NCI-H774 (cell line): Measurements from ENCODE around the gene SLC16A5.
"Not testable (repeated sequence)": the region's sequence is repeated elsewhere in the genome, so short reads cannot be mapped to it uniquely, and the experiment has no call there.

Experiments
- DNase-seq: peaks from one replicate; lab custom pipeline; 2025; lab: John Stamatoyannopoulos, UW

Gene SLC16A5

DNA sequence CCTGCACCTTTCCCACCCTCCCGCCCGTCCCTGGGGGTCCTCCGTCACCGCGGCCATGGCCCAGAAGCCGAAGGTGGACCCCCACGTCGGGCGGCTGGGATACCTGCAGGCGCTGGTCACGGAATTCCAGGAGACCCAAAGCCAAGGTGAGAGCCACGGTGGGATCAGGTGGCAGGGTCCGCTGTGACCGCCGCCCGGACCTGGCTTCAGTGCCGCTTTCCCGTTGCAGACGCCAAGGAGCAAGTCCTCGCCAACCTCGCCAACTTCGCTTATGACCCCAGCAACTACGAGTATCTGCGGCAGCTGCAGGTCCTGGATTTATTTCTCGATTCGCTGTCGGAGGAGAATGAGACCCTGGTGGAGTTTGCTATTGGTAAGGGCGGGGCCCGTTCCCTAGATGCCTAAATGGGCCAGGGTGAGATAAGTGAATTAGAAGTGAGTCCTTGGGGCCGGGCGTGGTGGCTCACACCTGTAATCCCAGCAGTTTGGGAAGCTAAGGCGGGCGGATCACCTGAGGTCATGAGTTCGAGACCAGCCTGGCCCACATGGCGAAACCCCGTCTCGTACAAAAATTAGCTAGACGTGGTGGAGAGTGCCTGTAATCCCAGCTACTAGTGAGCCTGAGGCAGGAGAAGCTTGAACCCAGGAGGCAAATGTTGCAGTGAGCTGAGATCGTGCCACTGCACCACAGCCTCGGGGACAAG is 22.6 kb downstream of the SLC16A5 start:
- DNase-seq, result peak; percentile 29

DNA sequence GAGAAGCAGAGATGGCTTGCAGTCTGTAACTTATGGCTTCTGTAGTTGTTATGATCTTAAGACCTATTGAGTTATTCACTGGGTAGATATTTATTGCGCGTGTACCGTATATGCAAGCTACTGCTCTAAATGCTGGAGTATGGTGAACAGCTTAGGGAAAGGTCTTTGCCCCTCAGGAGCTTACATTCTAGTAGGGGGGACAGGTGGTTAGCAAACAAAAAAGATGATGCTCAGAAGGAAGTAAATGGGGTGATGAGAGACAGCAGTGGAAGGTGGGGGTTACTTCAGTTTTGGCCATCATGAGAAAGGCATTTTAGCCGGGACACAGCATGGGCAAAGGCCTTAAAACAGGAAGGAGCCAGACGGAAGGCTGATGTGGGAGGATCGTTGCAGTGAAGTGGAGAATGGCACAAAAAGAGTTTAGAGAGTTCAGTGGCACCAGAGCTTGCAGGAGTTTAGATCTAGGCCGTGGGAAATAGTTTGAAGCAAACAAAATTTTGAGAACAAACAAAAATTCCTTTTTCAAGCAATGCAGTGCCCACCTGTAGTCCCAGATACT is 24.1 kb downstream of the SLC16A5 start:
- DNase-seq, result no peak

DNA sequence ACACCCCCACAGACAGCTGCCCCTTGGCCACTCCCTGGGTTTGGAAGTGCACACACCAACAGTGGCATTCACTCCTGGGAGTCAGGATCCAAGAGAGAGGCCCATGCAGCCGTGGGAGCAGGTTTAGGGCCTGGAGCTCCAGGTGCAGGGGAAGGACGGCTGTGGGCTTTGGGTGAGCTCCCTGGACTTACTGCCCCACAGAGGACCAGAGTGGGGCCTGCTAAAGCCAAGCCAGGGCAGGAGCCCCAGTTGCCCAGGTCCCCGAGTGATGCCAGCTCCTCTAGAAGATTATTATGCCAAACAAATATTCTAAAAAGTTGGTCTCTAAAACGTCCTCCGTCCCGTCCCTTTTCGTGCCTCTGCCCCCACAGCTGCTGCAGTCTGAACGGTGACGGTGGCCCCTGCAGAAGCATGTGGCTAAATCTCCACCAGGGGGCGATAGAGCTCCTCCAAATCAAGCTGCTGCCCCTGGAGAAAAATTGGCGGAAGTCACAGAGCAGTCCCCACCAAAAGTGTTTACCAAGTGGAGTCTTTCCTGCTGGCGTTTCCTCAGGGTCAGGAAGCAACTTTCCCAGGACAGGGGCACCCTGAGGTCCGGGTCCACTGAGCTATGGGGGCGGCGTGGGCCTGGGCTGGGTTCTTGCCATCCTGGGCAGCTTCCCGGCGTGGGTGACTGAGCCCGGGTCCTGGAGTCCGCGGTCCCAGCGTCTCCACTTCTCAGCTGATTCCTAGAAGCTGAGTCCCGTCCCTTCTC is 26.2 kb downstream of the SLC16A5 start:
- DNase-seq, result peak; percentile 88

DNA sequence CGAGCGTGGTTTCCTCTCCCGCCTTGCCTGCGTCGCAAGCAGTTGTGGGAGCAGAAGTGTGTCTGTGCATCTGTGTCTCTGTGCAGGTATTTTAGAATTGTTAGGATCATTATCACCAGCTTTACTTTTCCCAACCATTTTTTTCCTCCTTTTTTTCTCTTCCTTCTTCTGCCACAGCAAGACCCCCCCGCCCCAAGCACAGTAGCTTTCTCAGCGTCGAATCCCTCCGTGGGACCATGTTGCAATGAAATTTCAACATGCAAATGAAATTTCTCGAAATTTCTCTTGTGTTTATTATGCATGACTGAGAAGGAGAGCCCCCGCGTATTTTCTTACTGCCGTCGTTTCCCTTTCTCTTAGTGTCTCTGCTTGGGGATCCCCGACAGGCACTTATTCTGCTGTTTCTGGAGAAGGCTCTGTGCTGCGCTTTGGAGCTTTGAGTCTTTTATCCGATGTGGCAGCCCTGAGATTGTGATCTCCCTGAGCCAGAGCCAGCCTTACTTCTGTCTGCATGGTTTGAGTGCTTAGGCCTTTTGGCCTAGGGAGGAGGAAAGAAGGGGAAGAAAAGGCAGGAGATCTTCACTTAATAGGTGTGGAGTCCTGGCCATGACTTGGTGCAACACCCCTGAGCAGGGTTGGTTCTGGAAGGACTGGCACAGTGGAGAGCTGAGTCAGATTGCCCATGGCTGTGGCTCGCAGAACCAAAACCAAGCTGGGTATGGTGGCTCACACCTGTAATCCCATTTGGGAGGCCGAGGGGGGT is 27.0 kb downstream of the SLC16A5 start:
- DNase-seq, result no peak

DNA sequence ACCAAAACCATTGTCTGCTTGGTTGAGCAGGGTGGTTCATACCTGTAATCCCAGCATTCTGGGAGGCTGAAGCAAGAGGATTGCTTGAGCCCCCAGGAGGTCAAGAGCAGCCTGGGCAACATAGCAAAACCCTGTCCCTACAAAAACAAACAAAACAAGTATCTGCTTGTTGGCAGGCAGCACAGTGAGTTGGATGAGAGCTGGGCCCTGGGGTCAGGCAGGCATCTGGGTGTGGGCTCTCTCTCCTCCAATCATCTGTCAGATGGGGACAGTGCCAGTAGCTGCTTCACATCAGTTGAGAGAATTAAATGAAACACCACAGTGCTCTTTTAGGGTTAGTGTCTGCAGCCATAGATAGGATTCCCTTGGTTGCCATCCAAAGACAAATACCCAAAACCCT is 27.8 kb downstream of the SLC16A5 start:
- DNase-seq, result no peak

DNA sequence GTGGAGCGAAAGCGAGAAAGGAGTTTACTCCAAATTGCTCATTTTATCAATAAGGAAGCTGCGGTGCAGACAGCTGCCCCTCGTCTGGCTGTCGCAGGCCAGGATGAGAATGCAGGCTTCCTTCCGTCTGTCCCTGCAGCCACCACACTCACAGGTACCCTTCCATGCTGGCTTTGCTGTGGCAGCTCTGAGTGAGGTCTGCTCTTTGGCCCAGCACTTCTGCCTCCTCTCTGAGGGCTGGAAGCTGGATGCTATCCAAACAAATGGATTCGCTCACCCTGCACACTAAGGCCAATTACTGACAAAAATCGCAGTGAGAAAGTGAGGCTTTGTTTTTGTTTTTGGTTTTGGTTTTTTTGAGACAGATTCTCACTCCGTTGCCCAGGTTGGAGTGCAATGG is 29.0 kb downstream of the SLC16A5 start:
- DNase-seq, result no peak

DNA sequence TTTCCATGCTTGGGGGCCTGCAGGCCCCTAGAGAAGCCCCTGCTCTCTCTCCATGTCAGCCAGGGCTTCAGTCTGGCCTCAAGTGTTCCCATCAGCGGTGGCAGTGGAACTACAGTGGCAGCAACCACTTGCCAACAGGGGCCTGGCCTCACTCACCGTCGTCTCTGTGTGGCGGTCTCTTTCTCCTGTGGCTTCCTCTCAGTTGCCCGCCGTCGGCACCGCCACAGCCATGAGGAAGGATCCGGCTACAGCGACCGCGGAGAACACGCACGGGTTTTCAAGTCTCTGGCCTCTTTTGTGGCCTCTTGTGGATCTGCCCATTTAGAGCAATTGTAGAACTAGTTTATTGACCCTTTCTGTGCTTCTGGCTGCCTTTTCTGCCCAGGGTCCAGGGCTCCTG is 30.6 kb downstream of the SLC16A5 start:
- DNase-seq, result no peak

DNA sequence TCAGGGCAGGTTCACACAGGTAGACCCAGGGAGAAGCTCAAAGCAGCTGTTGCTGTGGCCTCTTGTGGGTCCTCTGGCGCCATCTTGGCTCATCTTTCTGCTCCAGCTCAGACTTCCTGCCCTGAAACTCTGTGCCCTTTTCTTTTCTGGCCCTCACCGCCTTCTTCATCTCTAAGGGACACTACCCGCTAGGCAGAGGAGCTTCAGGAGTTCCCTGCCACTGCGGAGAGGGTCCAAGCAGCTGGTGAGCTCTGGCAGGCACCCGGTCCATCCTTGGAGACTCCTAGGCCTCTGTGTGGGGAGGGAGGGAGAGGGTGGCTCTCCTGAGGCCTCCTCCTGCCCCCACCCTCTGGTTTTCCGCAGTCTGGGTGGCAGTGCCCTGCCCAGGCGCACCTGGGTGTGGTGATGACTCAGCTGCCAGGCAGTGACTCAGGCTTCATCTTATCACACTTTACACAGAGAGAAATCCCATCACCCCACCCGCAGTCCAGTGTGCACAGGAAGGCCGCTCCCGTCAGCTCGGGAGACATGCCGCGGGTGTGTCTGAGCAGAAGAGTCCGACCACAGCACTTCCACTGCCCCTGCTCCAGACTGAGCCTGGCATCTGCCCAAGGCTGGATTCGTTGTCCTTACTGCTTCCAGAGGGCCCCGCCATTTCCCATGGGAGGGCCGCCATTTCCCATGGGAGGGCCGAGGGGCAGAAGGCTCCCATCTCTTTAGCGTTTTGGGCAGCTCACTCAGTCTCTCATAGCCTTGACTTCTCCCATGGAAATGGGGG is 36.5 kb downstream of the SLC16A5 start:
- peak; percentile 62 for DNase-seq

DNA sequence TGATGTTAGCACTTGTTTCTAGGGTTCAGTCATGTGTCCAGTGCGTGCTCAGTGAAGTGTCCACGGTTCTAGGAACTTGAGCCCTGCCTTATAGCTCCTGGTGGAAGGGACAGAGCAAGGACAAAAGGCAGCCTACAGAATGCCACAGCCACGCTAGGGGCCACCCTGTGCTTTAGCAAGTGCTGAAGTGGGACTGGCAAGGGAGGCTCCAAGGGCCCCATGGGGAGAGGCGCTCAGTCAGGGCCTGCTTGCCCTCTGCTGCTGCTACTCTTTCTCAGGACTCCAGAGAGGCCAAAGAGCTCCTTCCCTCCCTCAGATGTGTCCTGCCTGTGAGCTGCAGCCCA is 37.0 kb downstream of the SLC16A5 start:
- DNase-seq, result no peak

DNA sequence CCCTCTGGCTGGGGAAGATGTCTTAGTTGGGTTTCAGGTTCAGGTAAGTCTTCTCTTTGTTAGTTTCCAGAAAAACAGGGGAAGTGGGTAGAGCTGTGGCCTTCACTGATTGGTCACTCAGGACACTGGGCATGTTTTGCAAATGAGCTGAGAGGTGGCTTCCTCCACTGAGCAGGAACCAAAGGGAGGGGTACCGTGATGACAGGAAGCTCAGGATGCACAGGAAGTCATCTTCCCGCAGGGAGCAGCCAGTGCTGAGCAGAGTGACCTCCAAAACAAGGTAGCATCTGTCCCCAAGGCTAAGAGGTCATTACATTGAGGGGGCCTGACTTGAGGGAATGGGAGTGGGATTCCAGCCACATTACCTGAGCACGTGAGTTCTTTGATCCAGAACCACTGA is 38.2 kb downstream of the SLC16A5 start:
- no peak for DNase-seq

DNA sequence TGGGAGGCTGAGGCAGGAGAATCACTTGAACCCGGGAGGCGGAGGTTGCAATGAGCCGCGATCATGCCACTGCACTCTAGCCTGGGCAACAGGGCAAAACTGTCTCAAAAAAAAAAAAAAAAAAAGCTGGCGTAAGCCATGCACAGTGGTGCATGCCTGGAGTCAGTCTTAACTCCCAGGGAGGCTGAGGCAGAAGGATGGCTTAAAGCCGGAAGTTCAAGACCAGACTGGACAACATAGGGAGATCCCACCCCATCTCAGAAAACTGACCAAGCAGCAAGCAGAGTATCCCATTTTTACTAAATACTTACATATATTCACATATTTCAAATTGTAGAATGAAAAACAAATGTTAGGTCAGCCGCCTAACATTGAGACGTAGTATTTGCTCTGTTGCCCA is 39.2 kb downstream of the SLC16A5 start:
- no peak for DNase-seq

DNA sequence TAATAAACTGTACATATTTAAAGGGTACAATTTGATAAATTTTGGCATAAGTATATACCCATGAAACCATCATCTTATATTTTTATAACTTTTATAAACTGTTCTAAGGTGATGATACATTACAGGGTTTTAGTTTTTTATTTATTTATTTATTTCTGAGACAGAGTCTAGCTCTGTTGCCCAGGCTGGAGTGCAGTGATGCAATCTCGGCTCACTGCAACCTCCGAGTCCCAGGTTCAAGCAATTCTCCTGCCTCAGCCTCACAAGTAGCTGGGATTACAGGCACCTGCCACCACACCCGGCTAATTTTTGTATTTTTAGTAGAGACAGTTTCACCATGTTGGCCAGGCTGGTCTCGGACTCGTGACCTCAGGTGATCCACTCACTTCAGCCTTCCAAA is 40.2 kb downstream of the SLC16A5 start:
- DNase-seq, result not testable (repeated sequence)

DNA sequence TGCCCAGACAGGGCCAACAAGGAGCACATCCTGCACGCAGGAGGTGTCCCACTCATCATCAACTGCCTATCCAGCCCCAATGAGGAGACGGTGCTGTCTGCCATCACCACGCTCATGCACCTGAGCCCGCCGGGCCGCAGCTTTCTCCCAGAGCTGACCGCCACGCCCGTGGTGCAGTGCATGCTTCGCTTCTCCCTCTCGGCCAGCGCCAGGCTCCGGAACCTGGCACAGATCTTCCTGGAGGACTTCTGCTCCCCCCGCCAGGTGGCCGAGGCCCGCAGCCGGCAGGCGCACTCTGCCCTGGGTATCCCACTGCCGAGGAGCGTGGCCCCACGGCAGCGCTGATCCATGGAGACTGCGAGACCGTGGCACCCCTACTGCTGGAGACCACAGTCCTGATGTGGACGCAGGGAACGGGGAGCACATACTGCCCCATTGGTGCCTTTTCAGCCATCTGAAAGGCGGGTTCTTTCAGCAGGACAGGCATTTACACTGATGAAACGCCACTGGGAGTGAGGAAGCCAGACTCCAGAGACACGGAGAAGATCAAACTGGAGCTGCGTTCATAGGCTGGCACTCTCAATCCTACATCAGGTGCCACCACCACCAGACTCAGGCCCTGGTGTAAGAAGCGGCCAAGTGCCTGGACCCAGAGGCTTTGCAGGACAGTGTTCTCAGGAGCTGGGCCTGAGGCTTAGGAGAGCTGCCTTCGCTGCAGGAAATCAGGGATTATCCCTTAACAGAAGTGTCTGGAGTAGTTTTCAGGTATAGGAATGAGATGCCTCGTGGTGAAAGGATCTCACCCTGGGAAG is 41.1 kb downstream of the SLC16A5 start:
- no peak for DNase-seq

DNA sequence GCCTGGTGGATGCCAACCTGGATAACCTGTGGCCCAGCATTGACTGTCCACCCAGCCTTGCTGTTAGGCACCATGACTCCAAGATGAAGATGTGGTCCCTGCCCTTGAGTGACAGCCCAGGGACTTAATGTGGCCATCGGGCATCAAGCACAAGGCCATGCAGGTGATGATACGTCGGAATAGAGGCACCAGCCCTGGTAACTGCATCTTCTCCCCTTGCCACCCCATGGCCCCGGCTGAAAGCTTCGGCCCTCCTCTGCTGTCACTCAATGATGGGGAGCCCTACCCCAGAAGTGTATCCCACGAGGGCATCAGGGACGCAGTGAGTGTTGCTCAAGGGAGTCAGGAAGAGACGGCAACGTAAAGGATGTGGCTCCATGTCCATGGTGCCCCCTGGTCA is 41.8 kb downstream of the SLC16A5 start:
- DNase-seq, result no peak

DNA sequence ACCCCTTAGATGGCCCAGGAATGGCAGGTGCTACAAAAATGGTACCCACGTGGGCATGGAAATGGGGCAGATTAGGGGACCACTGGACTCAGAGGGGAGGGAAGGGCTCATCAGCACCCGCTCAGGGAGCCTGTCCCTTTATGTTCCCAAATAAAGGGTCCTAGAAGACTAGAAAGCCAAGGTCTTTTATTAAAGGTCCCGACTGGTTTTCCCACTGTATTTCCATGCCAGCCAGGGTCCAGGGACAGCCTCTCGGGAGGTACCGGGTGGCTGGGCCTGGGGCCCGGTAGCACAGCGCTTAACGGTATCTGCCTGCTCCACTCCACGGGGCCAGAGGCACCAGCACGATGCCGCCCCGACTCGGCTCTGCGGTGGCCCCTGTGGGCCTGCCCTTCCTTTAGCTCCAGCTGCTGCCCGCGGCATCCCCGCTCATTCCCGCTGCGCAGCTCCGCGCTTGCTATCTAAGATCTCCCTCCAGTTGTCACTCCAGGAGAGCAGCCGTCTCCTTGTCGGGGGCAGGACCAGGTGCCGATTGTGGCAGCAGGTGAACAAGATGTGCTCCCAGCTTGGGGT is 42.4 kb downstream of the SLC16A5 start:
- no peak for DNase-seq

DNA sequence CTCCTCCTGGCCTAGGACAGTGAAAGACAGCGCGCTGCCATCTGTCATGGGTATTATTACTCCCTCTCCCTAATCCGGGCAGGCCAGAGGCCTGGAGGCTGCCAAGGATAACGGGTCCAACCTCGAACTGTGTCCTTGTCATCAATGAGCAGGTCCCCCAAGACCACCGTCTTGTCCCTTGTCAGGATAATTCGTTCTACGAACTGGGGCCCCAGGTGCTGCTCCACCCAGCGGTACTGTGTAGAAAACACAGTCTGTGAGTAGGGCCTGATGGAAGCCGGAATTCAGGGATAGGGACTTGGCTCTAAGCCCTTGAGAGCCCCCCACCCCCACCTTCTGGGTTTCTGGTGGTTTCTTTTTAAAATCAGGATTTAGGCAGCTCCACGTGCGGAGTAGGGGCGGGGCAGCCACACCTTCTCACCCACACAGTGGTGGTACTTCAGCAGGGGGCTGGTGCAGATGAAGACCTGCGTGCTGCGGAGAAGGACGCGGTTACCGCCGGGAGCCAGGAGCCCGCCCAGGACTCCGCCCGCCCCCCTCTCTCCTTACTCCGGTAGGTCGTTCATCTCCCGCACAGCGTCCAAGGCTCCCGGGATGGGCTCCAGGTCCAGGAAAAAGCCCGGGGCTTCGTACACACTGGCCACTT is 43.0 kb downstream of the SLC16A5 start:
- DNase-seq, result no peak

DNA sequence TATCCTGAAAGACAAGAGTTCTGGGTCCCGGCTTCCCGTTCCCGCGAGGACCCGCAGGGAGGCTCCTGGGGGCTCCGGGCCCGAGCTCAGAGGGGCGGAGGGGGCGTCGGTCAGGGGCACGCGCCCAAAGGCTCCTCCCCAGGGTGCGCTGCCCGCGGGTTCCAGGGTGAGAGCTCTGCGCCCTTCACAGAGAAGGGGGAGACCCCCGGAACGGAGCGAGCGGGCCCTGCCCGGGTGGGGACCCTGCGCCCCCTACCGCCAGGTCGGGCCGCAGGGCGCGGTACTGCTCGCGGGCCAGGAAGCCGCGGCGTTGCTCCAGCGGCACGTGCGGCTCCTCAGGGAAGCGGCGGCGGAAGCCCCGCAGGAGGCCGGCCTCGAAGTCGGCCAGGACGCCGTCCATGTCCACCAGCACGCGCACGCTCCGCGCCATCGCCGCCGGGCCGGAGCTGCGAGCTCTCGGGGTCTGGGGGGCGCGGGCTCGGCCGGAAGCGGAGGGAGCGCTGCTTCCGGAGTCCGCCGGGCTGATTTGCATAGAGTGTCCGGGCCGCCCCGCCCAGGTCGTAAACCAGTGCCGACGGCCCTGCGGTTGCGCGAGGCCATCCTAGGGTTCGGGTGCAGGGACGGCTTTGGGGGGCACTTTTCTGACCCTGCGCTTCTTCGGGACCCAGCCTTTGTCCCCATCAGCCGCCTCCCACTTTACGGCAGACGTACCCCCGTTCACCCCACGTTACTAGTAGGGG is 43.7 kb downstream of the SLC16A5 start, which contains the start of gene NT5C:
Gene NT5C (minus strand): TSS at position 465 of the 740 bp plus-strand sequence. CDS start 35 bp downstream, at position 430.
- peak; percentile 91 for DNase-seq

DNA sequence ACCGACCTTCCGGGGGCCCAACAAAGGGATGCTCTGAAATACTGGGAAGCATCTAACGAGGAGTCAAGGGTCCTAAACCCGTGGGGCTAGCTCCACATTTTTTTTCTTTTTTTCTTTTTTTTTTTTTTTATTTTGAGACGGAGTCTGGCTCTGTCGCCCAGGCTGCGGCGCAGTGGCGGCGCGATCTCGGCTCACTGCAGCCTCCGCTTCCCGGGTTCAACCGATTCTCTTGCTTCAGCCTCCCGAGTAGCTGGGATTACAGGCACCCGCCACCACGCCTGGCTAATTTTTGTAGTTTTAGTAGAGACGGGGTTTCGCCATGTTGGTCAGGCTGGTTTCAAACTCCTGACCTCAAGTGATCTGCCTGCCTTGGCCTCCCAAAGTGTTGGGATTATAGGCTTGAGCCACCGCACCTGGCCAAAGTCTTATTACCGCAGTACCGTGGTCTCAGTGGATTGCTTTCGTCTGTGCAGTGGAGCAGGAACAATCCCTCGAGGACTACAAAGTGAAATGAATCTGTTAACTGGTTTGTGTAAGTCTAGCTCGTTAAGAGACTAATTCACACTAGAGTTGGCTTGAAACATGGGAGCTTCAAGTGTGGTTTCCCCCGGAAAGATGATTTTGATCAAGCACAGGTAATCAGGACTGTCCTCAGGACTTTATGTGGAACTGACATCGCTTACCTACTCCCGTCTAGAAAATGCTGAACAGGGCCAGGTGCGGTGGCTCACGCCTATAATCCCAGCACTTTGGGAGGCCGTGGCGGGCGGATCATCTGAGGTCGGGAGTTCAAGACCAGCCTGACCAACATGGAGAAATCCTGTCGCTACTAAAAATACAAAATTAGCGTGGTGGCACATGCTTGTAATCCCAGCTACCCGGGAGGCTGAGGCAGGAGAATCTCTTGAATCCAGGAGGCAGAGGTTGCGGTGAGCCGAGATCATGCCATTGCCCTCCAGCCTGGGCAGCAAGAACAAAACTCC is 44.6 kb downstream of the SLC16A5 start:
- not testable (repeated sequence) for DNase-seq
